ENCODE data around the gene PPP1R14C.

PPP1R14C gene

DNA sequence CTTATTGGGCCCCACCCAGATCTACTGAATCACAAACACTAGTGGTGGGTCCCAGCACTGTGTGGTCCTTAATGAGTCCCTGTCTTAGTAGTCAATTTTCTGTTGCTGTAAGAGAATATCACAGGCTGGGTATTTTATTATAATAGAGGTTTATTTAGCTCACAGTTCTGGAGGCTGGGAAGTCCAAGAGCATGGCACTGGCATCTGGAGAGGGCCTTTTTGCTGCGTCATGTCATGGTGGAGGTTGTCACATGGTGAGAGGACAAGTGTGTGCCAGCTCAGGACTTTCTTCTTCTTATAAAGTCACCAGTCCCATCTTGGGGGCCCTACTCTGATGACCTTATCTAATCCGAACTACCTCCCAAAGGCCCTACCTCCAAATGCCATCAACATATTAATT is 105.0 kb downstream of the PPP1R14C start:
- H2BK120ac ChIP-seq (ENCODE audit: low read depth, low read length): no peak overlapping the region
- H3K4me1 ChIP-seq (ENCODE audit: control insufficient read depth in 2 of 2, insufficient read depth in 1 of 2, low read depth in 1 of 2, low read length in 2 of 2): peaks cover 7 to 10% of the 10 kb centered on the region in 2 donors
- DNase-seq (ENCODE audit: low spot score): no peak
- no peaks in the 10 kb centered on the region for H3K79me1 ChIP-seq (ENCODE audit: low read depth, low read length)
- no peak overlapping the region for H3K4ac ChIP-seq (ENCODE audit: low read length)
- no CpG with 5 or more reads among the region's 2 CpGs for WGBS, 2 donors (ENCODE audit: extremely low coverage in 2 of 2, insufficient read length in 2 of 2, insufficient replicate concordance in 1 of 2)
- H3K9ac ChIP-seq (ENCODE audit: low read depth, low read length, poor library complexity): no peak overlapping the region
- H3K4me3 ChIP-seq (ENCODE audit: low read length in 2 of 2): no peak overlapping the region
- peaks cover 2 to 29% of the 10 kb centered on the region in 2 donors for H3K9me3 ChIP-seq (replicated peaks in 1 of 2; ENCODE audit: control insufficient read depth in 2 of 2, insufficient read depth in 1 of 2, low read depth in 1 of 2, low read length in 2 of 2)
- H3K36me3 ChIP-seq (replicated peaks in 1 of 2; ENCODE audit: control insufficient read depth in 2 of 2, insufficient read depth in 2 of 2, low read length in 2 of 2): peaks cover 0 to 25% of the 10 kb centered on the region in 2 donors
- no peak overlapping the region for H3K27ac ChIP-seq (replicated peaks; ENCODE audit: low read length)
- H3K18ac ChIP-seq (ENCODE audit: low read length): no peak overlapping the region
- H3K14ac ChIP-seq (ENCODE audit: low read length): no peak overlapping the region
- peaks cover 0 to 2% (median 0%) of the 10 kb centered on the region in 3 experiments for H3K27me3 ChIP-seq (ENCODE audit: control insufficient read depth in 3 of 3, insufficient read depth in 3 of 3, low read depth in 1 of 3, low read length in 3 of 3)
- no peak overlapping the region for H2BK12ac ChIP-seq (ENCODE audit: low read length)
- no peak overlapping the region for H3K4me2 ChIP-seq (ENCODE audit: insufficient read depth, low read length, poor library complexity, severe bottlenecking)
- no peak overlapping the region for H2BK5ac ChIP-seq (ENCODE audit: low read length)
- H3K23ac ChIP-seq (ENCODE audit: low read depth, low read length, poor library complexity): no peak overlapping the region
- H2AFZ ChIP-seq (ENCODE audit: low read length): no peak overlapping the region
- no peak overlapping the region for H4K8ac ChIP-seq (ENCODE audit: low read depth, low read length)
- H2BK15ac ChIP-seq (ENCODE audit: low read length): no peak overlapping the region
- no peak overlapping the region for H2AK5ac ChIP-seq (ENCODE audit: low read depth, low read length)
- H4K91ac ChIP-seq (ENCODE audit: low read depth, low read length, poor library complexity): no peak overlapping the region

DNA sequence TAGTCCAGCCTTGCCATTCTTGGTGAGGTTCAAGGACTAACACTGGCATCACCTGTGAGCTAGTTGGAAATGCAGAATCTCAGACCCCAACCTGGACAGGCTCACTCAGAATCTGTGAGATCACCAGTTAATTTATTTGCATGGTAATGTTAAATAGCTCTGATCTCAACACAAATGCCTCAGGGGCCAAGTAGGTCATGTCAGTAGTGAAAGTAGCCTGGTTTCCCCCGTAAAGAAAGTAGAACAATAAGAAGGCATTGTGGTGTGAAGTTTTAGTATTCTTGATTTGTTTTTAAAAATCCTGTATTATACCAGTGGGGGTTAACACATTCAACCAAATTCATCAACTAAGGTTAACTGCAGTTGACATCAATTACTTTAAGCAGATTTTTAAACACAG is 105.5 kb downstream of the PPP1R14C start:
- no CpG with 5 or more reads among the region's 1 CpG for WGBS, 2 donors (ENCODE audit: extremely low coverage in 2 of 2, insufficient read length in 2 of 2, insufficient replicate concordance in 1 of 2)
- no peak overlapping the region for H3K27ac ChIP-seq (replicated peaks; ENCODE audit: low read length)
- H4K8ac ChIP-seq (ENCODE audit: low read depth, low read length): no peak overlapping the region
- peaks cover 0 to 2% (median 0%) of the 10 kb centered on the region in 3 experiments for H3K27me3 ChIP-seq (ENCODE audit: control insufficient read depth in 3 of 3, insufficient read depth in 3 of 3, low read depth in 1 of 3, low read length in 3 of 3)
- H3K14ac ChIP-seq (ENCODE audit: low read length): no peak overlapping the region
- peaks cover 0 to 25% of the 10 kb centered on the region in 2 donors for H3K36me3 ChIP-seq (replicated peaks in 1 of 2; ENCODE audit: control insufficient read depth in 2 of 2, insufficient read depth in 2 of 2, low read length in 2 of 2)
- no peak overlapping the region for H2AK5ac ChIP-seq (ENCODE audit: low read depth, low read length)
- no peak overlapping the region for H3K18ac ChIP-seq (ENCODE audit: low read length)
- H3K4ac ChIP-seq (ENCODE audit: low read length): no peak overlapping the region
- peaks cover 2 to 29% of the 10 kb centered on the region in 2 donors for H3K9me3 ChIP-seq (replicated peaks in 1 of 2; ENCODE audit: control insufficient read depth in 2 of 2, insufficient read depth in 1 of 2, low read depth in 1 of 2, low read length in 2 of 2)
- no peak overlapping the region for H3K4me3 ChIP-seq (ENCODE audit: low read length in 2 of 2)
- H3K79me1 ChIP-seq (ENCODE audit: low read depth, low read length): no peaks in the 10 kb centered on the region
- H3K9ac ChIP-seq (ENCODE audit: low read depth, low read length, poor library complexity): no peak overlapping the region
- H2BK5ac ChIP-seq (ENCODE audit: low read length): no peak overlapping the region
- no peak overlapping the region for H2BK12ac ChIP-seq (ENCODE audit: low read length)
- no peak overlapping the region for H3K4me2 ChIP-seq (ENCODE audit: insufficient read depth, low read length, poor library complexity, severe bottlenecking)
- H3K23ac ChIP-seq (ENCODE audit: low read depth, low read length, poor library complexity): no peak overlapping the region
- H4K91ac ChIP-seq (ENCODE audit: low read depth, low read length, poor library complexity): no peak overlapping the region
- DNase-seq (ENCODE audit: low spot score): no peak
- no peak overlapping the region for H2BK15ac ChIP-seq (ENCODE audit: low read length)
- H3K4me1 ChIP-seq (ENCODE audit: control insufficient read depth in 2 of 2, insufficient read depth in 1 of 2, low read depth in 1 of 2, low read length in 2 of 2): peaks cover 7 to 10% of the 10 kb centered on the region in 2 donors
- H2AFZ ChIP-seq (ENCODE audit: low read length): no peak overlapping the region
- H2BK120ac ChIP-seq (ENCODE audit: low read depth, low read length): no peak overlapping the region

DNA sequence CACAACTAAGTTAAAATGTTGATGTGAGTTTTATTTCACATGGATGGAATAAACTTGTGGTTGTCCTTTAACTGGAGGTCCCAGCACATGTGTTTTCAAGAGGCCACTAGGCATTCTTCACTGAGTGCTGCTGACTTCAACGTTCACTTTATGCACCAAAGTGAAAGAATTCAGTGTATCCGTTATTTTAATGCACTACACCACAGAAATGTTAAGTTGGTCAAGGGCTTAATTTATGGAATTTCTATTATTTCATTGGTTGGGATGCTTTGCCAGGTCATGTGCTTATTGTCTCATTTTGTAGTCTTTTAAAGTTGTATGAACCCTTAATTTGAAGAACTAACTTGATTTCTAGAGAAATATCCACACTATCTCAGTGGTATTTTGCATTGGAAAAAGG is 106.4 kb downstream of the PPP1R14C start:
- H3K9me3 ChIP-seq (replicated peaks in 1 of 2; ENCODE audit: control insufficient read depth in 2 of 2, insufficient read depth in 1 of 2, low read depth in 1 of 2, low read length in 2 of 2): peaks cover 2 to 29% of the 10 kb centered on the region in 2 donors
- H3K4ac ChIP-seq (ENCODE audit: low read length): no peak overlapping the region
- H2AFZ ChIP-seq (ENCODE audit: low read length): no peak overlapping the region
- no peak overlapping the region for H3K9ac ChIP-seq (ENCODE audit: low read depth, low read length, poor library complexity)
- H2BK12ac ChIP-seq (ENCODE audit: low read length): no peak overlapping the region
- H2BK120ac ChIP-seq (ENCODE audit: low read depth, low read length): no peak overlapping the region
- DNase-seq (ENCODE audit: low spot score): no peak
- H2BK15ac ChIP-seq (ENCODE audit: low read length): no peak overlapping the region
- H4K91ac ChIP-seq (ENCODE audit: low read depth, low read length, poor library complexity): no peak overlapping the region
- peaks cover 0 to 25% of the 10 kb centered on the region in 2 donors for H3K36me3 ChIP-seq (replicated peaks in 1 of 2; ENCODE audit: control insufficient read depth in 2 of 2, insufficient read depth in 2 of 2, low read length in 2 of 2)
- H3K4me1 ChIP-seq (ENCODE audit: control insufficient read depth in 2 of 2, insufficient read depth in 1 of 2, low read depth in 1 of 2, low read length in 2 of 2): peaks cover 5 to 7% of the 10 kb centered on the region in 2 donors
- H3K4me3 ChIP-seq (ENCODE audit: low read length in 2 of 2): no peak overlapping the region
- H2BK5ac ChIP-seq (ENCODE audit: low read length): no peak overlapping the region
- no CpG with 5 or more reads among the region's 2 CpGs for WGBS, 2 donors (ENCODE audit: extremely low coverage in 2 of 2, insufficient read length in 2 of 2, insufficient replicate concordance in 1 of 2)
- H3K27ac ChIP-seq (replicated peaks; ENCODE audit: low read length): no peak overlapping the region
- no peak overlapping the region for H3K4me2 ChIP-seq (ENCODE audit: insufficient read depth, low read length, poor library complexity, severe bottlenecking)
- H3K18ac ChIP-seq (ENCODE audit: low read length): no peak overlapping the region
- no peak overlapping the region for H3K14ac ChIP-seq (ENCODE audit: low read length)
- H4K8ac ChIP-seq (ENCODE audit: low read depth, low read length): no peak overlapping the region
- no peak overlapping the region for H3K23ac ChIP-seq (ENCODE audit: low read depth, low read length, poor library complexity)
- H3K79me1 ChIP-seq (ENCODE audit: low read depth, low read length): no peaks in the 10 kb centered on the region
- H2AK5ac ChIP-seq (ENCODE audit: low read depth, low read length): no peak overlapping the region
- peaks cover 0 to 2% (median 0%) of the 10 kb centered on the region in 3 experiments for H3K27me3 ChIP-seq (ENCODE audit: control insufficient read depth in 3 of 3, insufficient read depth in 3 of 3, low read depth in 1 of 3, low read length in 3 of 3)

DNA sequence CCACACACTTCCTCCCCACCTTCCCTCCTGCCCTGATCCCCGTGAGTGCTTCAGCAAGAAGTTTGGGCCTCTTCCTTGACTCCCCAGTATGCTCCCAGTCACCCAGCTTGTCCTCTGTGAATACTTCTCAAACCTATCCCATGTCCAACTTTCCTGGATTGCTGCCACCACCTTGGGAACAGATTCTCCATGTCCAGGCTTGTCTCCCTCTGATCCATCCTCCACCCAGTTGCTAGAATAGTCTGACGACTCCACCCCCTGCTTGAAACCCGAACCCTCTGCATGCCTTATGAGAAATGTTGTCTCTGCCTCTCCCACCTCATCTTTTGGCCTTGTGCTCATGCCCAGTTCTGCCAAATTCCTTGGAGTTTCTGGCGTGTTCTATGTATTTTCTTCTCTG is 108.0 kb downstream of the PPP1R14C start:
- H3K23ac ChIP-seq (ENCODE audit: low read depth, low read length, poor library complexity): no peak overlapping the region
- H3K4me3 ChIP-seq (ENCODE audit: low read length in 2 of 2): no peak overlapping the region
- H3K4me2 ChIP-seq (ENCODE audit: insufficient read depth, low read length, poor library complexity, severe bottlenecking): no peak overlapping the region
- H2BK15ac ChIP-seq (ENCODE audit: low read length): no peak overlapping the region
- no CpG with 5 or more reads among the region's 4 CpGs for WGBS, 2 donors (ENCODE audit: extremely low coverage in 2 of 2, insufficient read length in 2 of 2, insufficient replicate concordance in 1 of 2)
- H2BK12ac ChIP-seq (ENCODE audit: low read length): no peak overlapping the region
- no peak for DNase-seq (ENCODE audit: low spot score)
- H3K9me3 ChIP-seq (replicated peaks in 1 of 2; ENCODE audit: control insufficient read depth in 2 of 2, insufficient read depth in 1 of 2, low read depth in 1 of 2, low read length in 2 of 2): peaks cover 2 to 29% of the 10 kb centered on the region in 2 donors
- peaks cover 5 to 6% of the 10 kb centered on the region in 2 donors for H3K4me1 ChIP-seq (ENCODE audit: control insufficient read depth in 2 of 2, insufficient read depth in 1 of 2, low read depth in 1 of 2, low read length in 2 of 2)
- H3K18ac ChIP-seq (ENCODE audit: low read length): no peak overlapping the region
- no peak overlapping the region for H2BK5ac ChIP-seq (ENCODE audit: low read length)
- no peak overlapping the region for H2AFZ ChIP-seq (ENCODE audit: low read length)
- no peak overlapping the region for H3K9ac ChIP-seq (ENCODE audit: low read depth, low read length, poor library complexity)
- no peak overlapping the region for H3K14ac ChIP-seq (ENCODE audit: low read length)
- no peak overlapping the region for H4K91ac ChIP-seq (ENCODE audit: low read depth, low read length, poor library complexity)
- no peaks in the 10 kb centered on the region for H3K27me3 ChIP-seq (ENCODE audit: control insufficient read depth in 3 of 3, insufficient read depth in 3 of 3, low read depth in 1 of 3, low read length in 3 of 3)
- no peak overlapping the region for H2BK120ac ChIP-seq (ENCODE audit: low read depth, low read length)
- H3K4ac ChIP-seq (ENCODE audit: low read length): no peak overlapping the region
- no peaks in the 10 kb centered on the region for H3K79me1 ChIP-seq (ENCODE audit: low read depth, low read length)
- H2AK5ac ChIP-seq (ENCODE audit: low read depth, low read length): no peak overlapping the region
- no peak overlapping the region for H3K27ac ChIP-seq (replicated peaks; ENCODE audit: low read length)
- H3K36me3 ChIP-seq (replicated peaks in 1 of 2; ENCODE audit: control insufficient read depth in 2 of 2, insufficient read depth in 2 of 2, low read length in 2 of 2): peaks cover 0 to 25% of the 10 kb centered on the region in 2 donors
- H4K8ac ChIP-seq (ENCODE audit: low read depth, low read length): no peak overlapping the region
